DND-41 (cell line): Measurements from ENCODE around the gene RPS8.

Experiments used
- ATAC-seq: fragments of 200-7000 bp; cut with Tn5 transposase; 3 replicates; pipeline ENCODE4 v1.9.1; 2021; ENCODE audit warnings: low read depth; ENCODE audit not compliant: insufficient read depth
- DNase-seq: peaks from one replicate; pipeline ENCODE4 v3.0.0-alpha.2; 2020
- H2AFZ ChIP-seq: 2 replicates; pipeline ENCODE4 v1.6.0; 2012; ENCODE audit warnings: low read depth, low read length
- H3K27ac ChIP-seq: 2 replicates; pipeline ENCODE4 v1.5.1; 2012; ENCODE audit warnings: low read length, inconsistent platforms
- H3K27me3 ChIP-seq: fragments of 200-600 bp; sonication (generic); 2 replicates; pipeline ENCODE4 v1.6.0; 2012; ENCODE audit warnings: low read length, mild to moderate bottlenecking, inconsistent platforms; ENCODE audit not compliant: insufficient read depth, poor library complexity
- H3K36me3 ChIP-seq: 2 replicates; pipeline ENCODE4 v1.5.1; 2012; ENCODE audit warnings: low read length, inconsistent platforms; ENCODE audit not compliant: insufficient read depth
- H3K4me1 ChIP-seq: 2 replicates; pipeline ENCODE4 v1.5.1; 2012; ENCODE audit warnings: mild to moderate bottlenecking, low read length; ENCODE audit not compliant: insufficient read depth
- H3K4me2 ChIP-seq: 2 replicates; pipeline ENCODE4 v1.6.0; 2012; ENCODE audit warnings: mild to moderate bottlenecking, moderate library complexity, low read length, inconsistent platforms; ENCODE audit not compliant: insufficient read depth
- H3K4me3 ChIP-seq, 2 experiments: fragments of 200-600 bp in 1 of 2; shearing (Covaris generic) in 1 of 2; 2 replicates each; pipeline ENCODE4 v1.5.1; 2012 to 2016; ENCODE audit warnings: inconsistent platforms in 2 of 2, low read length in 2 of 2, mild to moderate bottlenecking in 2 of 2, low read depth in 1 of 2, moderate library complexity in 1 of 2
- H3K79me2 ChIP-seq: 2 replicates; pipeline ENCODE4 v1.6.0; 2012; ENCODE audit warnings: low read length, inconsistent platforms; ENCODE audit not compliant: insufficient read depth
- H3K9ac ChIP-seq: 2 replicates; pipeline ENCODE4 v1.6.0; 2012; ENCODE audit warnings: low read depth, mild to moderate bottlenecking, inconsistent platforms, low read length, moderate library complexity
- H3K9me3 ChIP-seq: 2 replicates; pipeline ENCODE4 v1.5.1; 2012; ENCODE audit warnings: low read length, moderate library complexity, mild to moderate bottlenecking, inconsistent platforms; ENCODE audit not compliant: insufficient read depth, severe bottlenecking
- H4K20me1 ChIP-seq: 2 replicates; pipeline ENCODE4 v1.6.0; 2012; ENCODE audit warnings: low read length; ENCODE audit not compliant: insufficient read depth
- EZH2 ChIP-seq: IDR thresholded peaks from 3 replicates; pipeline ENCODE4 v1.6.1; 2012; ENCODE audit warnings: borderline replicate concordance, low read depth, mild to moderate bottlenecking, moderate library complexity, low read length, inconsistent platforms; ENCODE audit not compliant: severe bottlenecking
- TF ChIP-seq, protein P1 (sequence below): IDR thresholded peaks from 2 replicates; pipeline ENCODE4 v1.5.1; 2012; ENCODE audit warnings: borderline replicate concordance, low read length, moderate library complexity, mild to moderate bottlenecking; ENCODE audit not compliant: poor library complexity, severe bottlenecking; ENCODE audit errors: extremely low read depth

Gene RPS8

DNA sequence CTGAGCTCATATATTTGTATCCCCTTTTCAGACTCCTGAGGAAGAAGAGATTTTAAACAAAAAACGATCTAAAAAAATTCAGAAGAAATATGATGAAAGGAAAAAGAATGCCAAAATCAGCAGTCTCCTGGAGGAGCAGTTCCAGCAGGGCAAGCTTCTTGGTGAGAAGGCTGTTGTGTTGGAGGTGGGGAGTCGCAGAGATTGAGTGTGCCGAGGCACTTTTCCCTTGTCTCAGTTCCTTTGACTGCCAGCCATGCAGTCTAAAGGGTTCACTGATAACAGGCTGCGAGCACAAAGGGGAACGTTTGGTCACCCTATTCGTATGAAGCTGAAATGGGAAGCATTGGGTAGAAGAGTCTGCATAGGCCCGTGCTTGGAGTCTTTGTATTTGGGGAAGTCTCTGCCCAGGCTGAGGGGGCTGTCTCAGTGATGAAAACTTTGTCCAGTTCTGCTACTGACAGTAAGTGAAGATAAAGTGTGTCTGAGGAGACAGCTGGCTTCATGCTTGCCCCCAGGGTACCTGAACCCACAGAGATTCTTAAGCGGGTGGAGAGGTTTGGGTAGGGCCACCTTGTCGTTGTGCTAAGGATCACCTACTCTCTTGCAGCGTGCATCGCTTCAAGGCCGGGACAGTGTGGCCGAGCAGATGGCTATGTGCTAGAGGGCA lies 2.8 kb downstream of the RPS8 start:
- no peak overlapping the region for H3K9ac ChIP-seq
- peaks cover 34% of the 10 kb centered on the region for H3K4me1 ChIP-seq
- peak overlapping the region; percentile 86; the same call in 1 of the 2 replicates for H3K4me2 ChIP-seq
- H3K27ac ChIP-seq = no peak overlapping the region
- H3K9me3 ChIP-seq = no peaks in the 10 kb centered on the region
- no peak overlapping the region for H2AFZ ChIP-seq
- H3K79me2 ChIP-seq = peaks cover 46% of the 10 kb centered on the region
- no peaks in the 10 kb centered on the region for H3K27me3 ChIP-seq
- peaks cover 34% of the 10 kb centered on the region for H4K20me1 ChIP-seq
- ATAC-seq (no peak), DNase-seq (no peak)
- H3K4me3 ChIP-seq = peak overlapping the region in 1 of 2 experiments; percentile 91; a peak in 1 of 4 replicates
- TF ChIP-seq, protein P1, sequence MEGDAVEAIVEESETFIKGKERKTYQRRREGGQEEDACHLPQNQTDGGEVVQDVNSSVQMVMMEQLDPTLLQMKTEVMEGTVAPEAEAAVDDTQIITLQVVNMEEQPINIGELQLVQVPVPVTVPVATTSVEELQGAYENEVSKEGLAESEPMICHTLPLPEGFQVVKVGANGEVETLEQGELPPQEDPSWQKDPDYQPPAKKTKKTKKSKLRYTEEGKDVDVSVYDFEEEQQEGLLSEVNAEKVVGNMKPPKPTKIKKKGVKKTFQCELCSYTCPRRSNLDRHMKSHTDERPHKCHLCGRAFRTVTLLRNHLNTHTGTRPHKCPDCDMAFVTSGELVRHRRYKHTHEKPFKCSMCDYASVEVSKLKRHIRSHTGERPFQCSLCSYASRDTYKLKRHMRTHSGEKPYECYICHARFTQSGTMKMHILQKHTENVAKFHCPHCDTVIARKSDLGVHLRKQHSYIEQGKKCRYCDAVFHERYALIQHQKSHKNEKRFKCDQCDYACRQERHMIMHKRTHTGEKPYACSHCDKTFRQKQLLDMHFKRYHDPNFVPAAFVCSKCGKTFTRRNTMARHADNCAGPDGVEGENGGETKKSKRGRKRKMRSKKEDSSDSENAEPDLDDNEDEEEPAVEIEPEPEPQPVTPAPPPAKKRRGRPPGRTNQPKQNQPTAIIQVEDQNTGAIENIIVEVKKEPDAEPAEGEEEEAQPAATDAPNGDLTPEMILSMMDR = no peak
- TF ChIP-seq EZH2 = no peak
- H3K36me3 ChIP-seq = peaks cover 57% of the 10 kb centered on the region

DNA sequence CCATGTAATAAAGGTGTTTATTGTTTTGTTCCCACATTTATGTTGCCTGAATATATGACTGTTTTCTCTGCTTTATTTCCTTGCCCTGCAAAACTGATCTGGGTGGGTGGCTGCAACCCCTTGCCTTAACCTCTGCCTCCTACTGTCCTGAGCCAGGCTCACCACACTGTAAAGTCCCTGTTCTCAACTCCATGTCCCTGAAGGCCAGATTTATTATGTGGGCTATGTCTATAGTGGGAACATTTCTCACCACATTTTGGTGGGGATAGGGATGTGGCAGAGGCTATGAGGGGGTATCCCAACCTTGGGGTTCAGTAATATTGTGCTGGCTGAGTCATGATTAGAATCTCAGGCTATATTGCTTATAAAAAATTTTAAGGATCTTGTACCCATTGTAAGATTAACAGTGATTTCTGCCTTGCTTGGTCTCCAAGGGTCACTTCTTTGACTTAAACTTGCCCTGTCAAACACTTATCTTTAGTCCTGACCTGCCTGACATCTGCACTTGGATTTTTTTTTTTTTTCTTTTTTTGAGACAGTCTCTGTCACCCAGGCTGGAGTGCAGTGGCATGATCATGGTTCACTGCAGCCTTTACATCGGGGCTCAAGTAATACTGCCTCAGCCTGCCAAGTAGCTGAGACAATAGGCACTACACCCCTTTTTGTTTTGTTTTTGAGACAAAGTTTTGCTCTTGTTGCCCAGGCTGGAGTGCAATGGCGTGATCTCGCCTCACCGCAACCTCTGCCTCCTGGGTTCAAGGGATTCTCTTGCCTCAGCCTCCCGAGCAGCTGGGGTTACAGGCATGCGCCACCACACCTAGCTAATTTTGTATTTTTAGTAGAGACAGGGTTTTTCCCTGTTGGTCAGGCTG lies 3.6 kb downstream of the RPS8 start:
- Histone ChIP-seq H2AFZ (no peak overlapping the region), H3K4me2 (peak overlapping the region; percentile 86; the same call in 1 of the 2 replicates), H3K9me3 (no peaks in the 10 kb centered on the region), H3K27ac (no peak overlapping the region), H3K4me1 (peaks cover 34% of the 10 kb centered on the region), H3K27me3 (no peaks in the 10 kb centered on the region), H4K20me1 (peaks cover 34% of the 10 kb centered on the region), H3K9ac (no peak overlapping the region), H3K36me3 (peaks cover 57% of the 10 kb centered on the region), H3K79me2 (peaks cover 46% of the 10 kb centered on the region), H3K4me3 (no peak overlapping the region)
- TF ChIP-seq, protein P1 = no peak
- no peak for TF ChIP-seq EZH2
- DNase-seq (no peak), ATAC-seq (no peak)

DNA sequence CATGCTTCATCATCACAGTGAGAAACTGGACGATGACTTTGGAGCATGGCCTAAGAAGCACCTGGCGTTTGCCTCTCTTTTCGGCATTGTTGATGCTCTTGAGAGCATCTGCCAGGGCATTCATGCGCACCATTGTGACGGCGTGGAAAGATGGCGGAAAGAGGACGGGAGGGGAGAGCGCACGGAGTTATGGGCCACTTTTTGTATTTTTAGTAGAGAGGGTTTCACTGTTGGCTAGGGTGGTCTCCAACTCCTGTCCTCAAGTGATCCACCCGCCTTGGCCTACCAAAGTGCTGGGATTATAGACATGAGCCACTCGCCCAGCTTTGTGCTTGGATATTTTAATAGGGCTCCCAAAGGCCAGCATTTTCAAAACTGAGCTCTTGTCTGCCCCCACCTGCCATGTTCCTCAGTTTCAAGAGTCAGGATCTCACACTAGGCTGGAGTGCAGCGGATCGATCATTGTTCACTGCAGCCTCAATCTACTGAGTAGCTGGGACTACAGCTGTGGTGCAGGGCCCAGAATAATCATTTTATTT lies 5.3 kb downstream of the RPS8 start:
- H3K27me3 ChIP-seq = no peaks in the 10 kb centered on the region
- H3K9ac ChIP-seq = no peak overlapping the region
- TF ChIP-seq, protein P1 = no peak
- TF ChIP-seq EZH2 = no peak
- H3K4me3 ChIP-seq = no peak overlapping the region
- H4K20me1 ChIP-seq = peaks cover 34% of the 10 kb centered on the region
- H2AFZ ChIP-seq = no peak overlapping the region
- no peak overlapping the region for H3K4me2 ChIP-seq
- DNase-seq (no peak), ATAC-seq (peak; percentile 22; the same call in 2 of the 3 replicates)
- H3K79me2 ChIP-seq = peaks cover 31% of the 10 kb centered on the region
- H3K27ac ChIP-seq = no peak overlapping the region
- H3K36me3 ChIP-seq = peaks cover 57% of the 10 kb centered on the region
- H3K4me1 ChIP-seq = peaks cover 26% of the 10 kb centered on the region
- no peaks in the 10 kb centered on the region for H3K9me3 ChIP-seq
